ENCODE data around the gene NLN.
"Not testable (repeated sequence)": the region's sequence is repeated elsewhere in the genome, so short reads cannot be mapped to it uniquely, and the experiment has no call there.

Gene NLN

GRCh38 chr5:65767565-65767964, 45.6 kb downstream of the NLN start:
- Histone ChIP-seq H3K4me3 (ENCODE audit: low read length) (no peak overlapping the region), H3K9me3 (ENCODE audit: low read length) (peaks cover 13% of the 10 kb centered on the region), H3K4me1 (ENCODE audit: insufficient read depth, low read length) (no peaks in the 10 kb centered on the region), H3K27me3 (ENCODE audit: insufficient read depth, low read length) (no peaks in the 10 kb centered on the region), H2AFZ (ENCODE audit: low read depth, low read length) (no peak overlapping the region), H3K36me3 (ENCODE audit: insufficient read depth, low read length) (peaks cover 24% of the 10 kb centered on the region)

- no peaks in the 10 kb centered on the region for H3K27me3 ChIP-seq (ENCODE audit: insufficient read depth, low read length)
- H3K4me1 ChIP-seq (ENCODE audit: insufficient read depth, low read length), result no peaks in the 10 kb centered on the region
- no peak overlapping the region for H3K4me3 ChIP-seq (ENCODE audit: low read length)
- peaks cover 13% of the 10 kb centered on the region for H3K9me3 ChIP-seq (ENCODE audit: low read length)
- no peak overlapping the region for H2AFZ ChIP-seq (ENCODE audit: low read depth, low read length)
- H3K36me3 ChIP-seq (ENCODE audit: insufficient read depth, low read length), result peaks cover 15% of the 10 kb centered on the region
These were observed 46.8 kb downstream of the NLN start for GRCh38 chr5:65768723-65769346.

- Histone ChIP-seq H3K4me3 (ENCODE audit: low read length) (no peak overlapping the region), H2AFZ (ENCODE audit: low read depth, low read length) (no peak overlapping the region)
These were observed 47.5 kb downstream of the NLN start for GRCh38 chr5:65769539-65769938.

GRCh38 chr5:65771266-65771665, 49.3 kb downstream of the NLN start:
- H2AFZ ChIP-seq (ENCODE audit: low read depth, low read length), result no peak overlapping the region
- H3K27me3 ChIP-seq (ENCODE audit: insufficient read depth, low read length), result no peaks in the 10 kb centered on the region
- H3K4me3 ChIP-seq (ENCODE audit: low read length), result no peak overlapping the region
- peaks cover 9% of the 10 kb centered on the region for H3K9me3 ChIP-seq (ENCODE audit: low read length)
- no peaks in the 10 kb centered on the region for H3K4me1 ChIP-seq (ENCODE audit: insufficient read depth, low read length)
- peaks cover 14% of the 10 kb centered on the region for H3K36me3 ChIP-seq (ENCODE audit: insufficient read depth, low read length)

More at GRCh38 chr5:65769539-65769938, 47.5 kb downstream of the NLN start:
- H3K36me3 ChIP-seq (ENCODE audit: insufficient read depth, low read length), result peaks cover 15% of the 10 kb centered on the region
- no peaks in the 10 kb centered on the region for H3K4me1 ChIP-seq (ENCODE audit: insufficient read depth, low read length)
- no peaks in the 10 kb centered on the region for H3K27me3 ChIP-seq (ENCODE audit: insufficient read depth, low read length)
- peaks cover 13% of the 10 kb centered on the region for H3K9me3 ChIP-seq (ENCODE audit: low read length)

- not testable (repeated sequence) for H3K9me3 ChIP-seq (ENCODE audit: low read length); H3K4me1 ChIP-seq (ENCODE audit: insufficient read depth, low read length); H3K4me3 ChIP-seq (ENCODE audit: low read length); H3K27me3 ChIP-seq (ENCODE audit: insufficient read depth, low read length); H2AFZ ChIP-seq (ENCODE audit: low read depth, low read length)
- peaks cover 15% of the 10 kb centered on the region for H3K36me3 ChIP-seq (ENCODE audit: insufficient read depth, low read length)
These were observed 51.0 kb downstream of the NLN start for GRCh38 chr5:65772963-65773362.

GRCh38 chr5:65774346-65774745, 52.3 kb downstream of the NLN start:
- Histone ChIP-seq H3K4me3 (ENCODE audit: low read length) (no peak overlapping the region), H3K4me1 (ENCODE audit: insufficient read depth, low read length) (no peaks in the 10 kb centered on the region), H3K27me3 (ENCODE audit: insufficient read depth, low read length) (no peaks in the 10 kb centered on the region), H3K36me3 (ENCODE audit: insufficient read depth, low read length) (peaks cover 24% of the 10 kb centered on the region), H3K9me3 (ENCODE audit: low read length) (no peaks in the 10 kb centered on the region), H2AFZ (ENCODE audit: low read depth, low read length) (no peak overlapping the region)

GRCh38 chr5:65775476-65775875, 53.5 kb downstream of the NLN start:
- Histone ChIP-seq H2AFZ (ENCODE audit: low read depth, low read length) (no peak overlapping the region), H3K4me1 (ENCODE audit: insufficient read depth, low read length) (no peaks in the 10 kb centered on the region), H3K36me3 (ENCODE audit: insufficient read depth, low read length) (peaks cover 28% of the 10 kb centered on the region), H3K4me3 (ENCODE audit: low read length) (no peak overlapping the region), H3K27me3 (ENCODE audit: insufficient read depth, low read length) (no peaks in the 10 kb centered on the region), H3K9me3 (ENCODE audit: low read length) (no peaks in the 10 kb centered on the region)

- Histone ChIP-seq H3K36me3 (ENCODE audit: insufficient read depth, low read length) (peaks cover 37% of the 10 kb centered on the region), H2AFZ (ENCODE audit: low read depth, low read length) (no peak overlapping the region), H3K4me1 (ENCODE audit: insufficient read depth, low read length) (no peaks in the 10 kb centered on the region), H3K27me3 (ENCODE audit: insufficient read depth, low read length) (no peaks in the 10 kb centered on the region), H3K9me3 (ENCODE audit: low read length) (no peaks in the 10 kb centered on the region), H3K4me3 (ENCODE audit: low read length) (no peak overlapping the region)
These were observed 54.6 kb downstream of the NLN start for GRCh38 chr5:65776441-65777141.

GRCh38 chr5:65778126-65778525, 56.1 kb downstream of the NLN start:
- Histone ChIP-seq H3K4me1 (ENCODE audit: insufficient read depth, low read length) (no peaks in the 10 kb centered on the region), H2AFZ (ENCODE audit: low read depth, low read length) (no peak overlapping the region), H3K27me3 (ENCODE audit: insufficient read depth, low read length) (no peaks in the 10 kb centered on the region), H3K9me3 (ENCODE audit: low read length) (no peaks in the 10 kb centered on the region), H3K4me3 (ENCODE audit: low read length) (no peak overlapping the region), H3K36me3 (ENCODE audit: insufficient read depth, low read length) (peaks cover 49% of the 10 kb centered on the region)

GRCh38 chr5:65779643-65780042, 57.6 kb downstream of the NLN start:
- Histone ChIP-seq H3K9me3 (ENCODE audit: low read length) (no peaks in the 10 kb centered on the region), H3K27me3 (ENCODE audit: insufficient read depth, low read length) (no peaks in the 10 kb centered on the region), H2AFZ (ENCODE audit: low read depth, low read length) (no peak overlapping the region), H3K36me3 (ENCODE audit: insufficient read depth, low read length) (peaks cover 52% of the 10 kb centered on the region), H3K4me3 (ENCODE audit: low read length) (no peak overlapping the region), H3K4me1 (ENCODE audit: insufficient read depth, low read length) (no peaks in the 10 kb centered on the region)

- H3K9me3 ChIP-seq (ENCODE audit: low read length); H2AFZ ChIP-seq (ENCODE audit: low read depth, low read length); H3K4me1 ChIP-seq (ENCODE audit: insufficient read depth, low read length); H3K27me3 ChIP-seq (ENCODE audit: insufficient read depth, low read length); H3K4me3 ChIP-seq (ENCODE audit: low read length): not testable (repeated sequence)
- peaks cover 39% of the 10 kb centered on the region for H3K36me3 ChIP-seq (ENCODE audit: insufficient read depth, low read length)
These were observed 66.3 kb downstream of the NLN start for GRCh38 chr5:65788296-65788695.

- H3K27me3 ChIP-seq (ENCODE audit: insufficient read depth, low read length), result no peaks in the 10 kb centered on the region
- H2AFZ ChIP-seq (ENCODE audit: low read depth, low read length), result no peak overlapping the region
- H3K4me3 ChIP-seq (ENCODE audit: low read length), result no peak overlapping the region
- H3K4me1 ChIP-seq (ENCODE audit: insufficient read depth, low read length), result peaks cover 10% of the 10 kb centered on the region
- no peaks in the 10 kb centered on the region for H3K9me3 ChIP-seq (ENCODE audit: low read length)
- H3K36me3 ChIP-seq (ENCODE audit: insufficient read depth, low read length), result peaks cover 41% of the 10 kb centered on the region
These were observed 68.6 kb downstream of the NLN start for GRCh38 chr5:65790371-65791163.
